ENCODE results near the gene SAMD11. TPM values are rescaled to one million over a fixed set of nuclear protein-coding genes. Genes with fewer than 3 reads are reported as not detected.

The SAMD11 gene
- total and polyA plus RNA-seq, 2 of the 8 experiments (the other 6 are each of a cell fraction or from before 2014, with no cell fraction given): 0.18 to 0.30 TPM

- TF ChIP-seq CHD7 (IDR thresholded peaks at IDR 0.05; ENCODE audit: insufficient replicate concordance, low read length) (no peak), GABPA (IDR thresholded peaks at IDR 0.05; ENCODE audit: borderline replicate concordance, insufficient read depth, low read length) (no peak), SP4 (IDR thresholded peaks at IDR 0.05; ENCODE audit: low read length) (no peak), EP300 (IDR thresholded peaks at IDR 0.05; ENCODE audit: borderline replicate concordance in 1 of 2, low read depth in 2 of 2, low read length in 2 of 2) (no peak), KDM5A (IDR thresholded peaks at IDR 0.05; ENCODE audit: low read length) (no peak), ATF2 (IDR thresholded peaks at IDR 0.05; ENCODE audit: low read length) (no peak), RNF2 (IDR thresholded peaks at IDR 0.05; ENCODE audit: borderline replicate concordance, low read depth, low read length, missing control alignments, poor library complexity, severe bottlenecking) (no peak), SIRT6 (IDR thresholded peaks at IDR 0.05; ENCODE audit: low read length) (no peak)
Observed at GRCh38 chr1:933603-933940, 9.8 kb downstream of the SAMD11 start (continued).
